A549 (cell line): ENCODE results near the gene ZNF521. TPM values are rescaled to one million over a fixed set of nuclear protein-coding genes. Genes with fewer than 3 reads are reported as not detected.

ENCODE experiments used
- ATAC-seq, 2 experiments: fragments of 200-7000 bp in 1 of 2; fragments of >200 bp in 1 of 2; cut with Nextera tagmentation in 1 of 2; cut with Tn5 transposase in 1 of 2; 3 replicates each; pipeline versions ENCODE4 v1.8.0 to v1.9.1; 2018 to 2020; ENCODE audit warnings: mild to moderate bottlenecking in 1 of 2, moderate library complexity in 1 of 2
- CTCF ChIA-PET: fragments of 300-600 bp; sonication (Branson Sonifier 250); formaldehyde crosslinking; extraction: SDS; loops from one replicate; lab custom pipeline; 2021; ENCODE audit warnings: antibody characterized with exemption, inconsistent platforms; lab: Yijun Ruan, JAX
- POLR2A ChIA-PET: fragments of 350-600 bp; formaldehyde crosslinking; extraction: SDS; loops from one replicate; lab custom pipeline; 2021; ENCODE audit warnings: antibody characterized with exemption, inconsistent platforms; lab: Yijun Ruan, JAX
- DNase-seq, 2 experiments: peaks; one replicate each; pipeline versions ENCODE4 v3.0.0 to v3.0.0-alpha.2; 2011 to 2016; ENCODE audit warnings: low read depth in 1 of 2, low spot score in 1 of 2
- FAIRE-seq: peaks from 2 replicates; lab custom pipeline; 2011; peaks lifted over from hg19 to GRCh38; lab: Jason Lieb, UNC
- H3K27ac ChIP-seq, 2 experiments: fragments of >200 bp; sonication (Bioruptor Twin); formaldehyde crosslinking; 3 replicates each; pipeline ENCODE4 v1.5.1; 2016 to 2017
- H3K4me1 ChIP-seq: fragments of >200 bp; sonication (Bioruptor Twin); formaldehyde crosslinking; 3 replicates; pipeline ENCODE4 v1.6.1; 2016
- H3K4me2 ChIP-seq: fragments of >200 bp; sonication (Bioruptor Twin); formaldehyde crosslinking; 3 replicates; pipeline ENCODE4 v1.6.1; 2016
- H3K4me3 ChIP-seq: fragments of >200 bp; sonication (Bioruptor Twin); formaldehyde crosslinking; 3 replicates; pipeline ENCODE4 v1.5.1; 2016
- H3K9me3 ChIP-seq: fragments of >200 bp; sonication (Bioruptor Twin); formaldehyde crosslinking; 3 replicates; pipeline ENCODE4 v1.6.1; 2016
- CBX8 ChIP-seq: fragments of 200-600 bp; sonication (generic); IDR thresholded peaks from 2 replicates; pipeline ENCODE4 v1.6.1; 2016
- CEBPB ChIP-seq, 2 experiments: fragments of >200 bp in 1 of 2; sonication (Bioruptor Twin) in 1 of 2; formaldehyde crosslinking in 1 of 2; IDR thresholded peaks; 2 replicates each; pipeline ENCODE4 v1.6.1; 2012 to 2016
- CHD4 ChIP-seq: fragments of 200-600 bp; sonication (generic); IDR thresholded peaks from 2 replicates; pipeline ENCODE4 v1.6.1; 2016; ENCODE audit warnings: antibody characterized with exemption, mild to moderate bottlenecking, borderline replicate concordance
- EHMT2 ChIP-seq: fragments of 200-600 bp; sonication (generic); IDR thresholded peaks from 2 replicates; pipeline ENCODE4 v1.6.1; 2016; ENCODE audit warnings: antibody characterized with exemption, low read depth, mild to moderate bottlenecking, moderate library complexity
- EP300 ChIP-seq, 2 experiments: fragments of >200 bp; sonication (Bioruptor Twin); formaldehyde crosslinking; IDR thresholded peaks; 2 replicates in 1 of 2; 3 replicates in 1 of 2; pipeline ENCODE4 v1.6.1; 2016 to 2017
- ESRRA ChIP-seq: fragments of 150-350 bp; IDR thresholded peaks from 2 replicates; pipeline ENCODE4 v1.6.1; 2014; ENCODE audit warnings: mild to moderate bottlenecking, low read length, borderline replicate concordance
- FOSL2 ChIP-seq, 2 experiments: fragments of 450-650 bp in 1 of 2; fragments of >200 bp in 1 of 2; sonication (Bioruptor Twin) in 1 of 2; formaldehyde crosslinking; IDR thresholded peaks; 2 replicates each; pipeline versions ENCODE4 v1.5.0 to v1.6.1; 2016 to 2020; ENCODE audit warnings: mild to moderate bottlenecking in 1 of 2, moderate library complexity in 1 of 2
- GATA3 ChIP-seq: IDR thresholded peaks from 2 replicates; pipeline ENCODE4 v1.6.1; 2012; ENCODE audit warnings: borderline replicate concordance
- HOXB5 ChIP-seq: fragments of 250-450 bp; sonication (Bioruptor Pico); IDR thresholded peaks from 2 replicates; pipeline ENCODE4 v1.5.0; 2020; ENCODE audit warnings: mild to moderate bottlenecking, moderate library complexity
- JUNB ChIP-seq: fragments of >200 bp; sonication (Bioruptor Twin); formaldehyde crosslinking; IDR thresholded peaks from 2 replicates; pipeline ENCODE4 v1.6.1; 2016
- KDM1A ChIP-seq: fragments of 200-600 bp; sonication (generic); IDR thresholded peaks from 2 replicates; pipeline ENCODE4 v1.6.1; 2016; ENCODE audit warnings: low read depth, mild to moderate bottlenecking
- PHF8 ChIP-seq: fragments of 200-600 bp; sonication (generic); IDR thresholded peaks from 2 replicates; pipeline ENCODE4 v1.6.1; 2016; ENCODE audit warnings: low read depth, mild to moderate bottlenecking, antibody characterized with exemption, moderate library complexity, borderline replicate concordance
- RARB ChIP-seq: fragments of 250-450 bp; sonication (Bioruptor Pico); IDR thresholded peaks from 2 replicates; pipeline ENCODE4 v1.8.0; 2021; ENCODE audit warnings: mild to moderate bottlenecking, moderate library complexity
- REST ChIP-seq: fragments of 200-600 bp; sonication (generic); IDR thresholded peaks from 2 replicates; pipeline ENCODE4 v1.6.1; 2016; ENCODE audit warnings: antibody characterized with exemption, mild to moderate bottlenecking, moderate library complexity
- SMC3 ChIP-seq: fragments of >200 bp; sonication (Bioruptor Twin); formaldehyde crosslinking; IDR thresholded peaks from 3 replicates; pipeline ENCODE4 v1.6.1; 2018; ENCODE audit warnings: inconsistent platforms
- SREBF2 ChIP-seq: fragments of 450-650 bp; IDR thresholded peaks from 2 replicates; pipeline ENCODE4 v1.6.1; 2014; ENCODE audit warnings: mild to moderate bottlenecking, moderate library complexity
- TFCP2L1 ChIP-seq: fragments of 250-450 bp; sonication (Bioruptor Pico); IDR thresholded peaks from 2 replicates; pipeline ENCODE4 v1.5.0; 2021; ENCODE audit warnings: mild to moderate bottlenecking
- ZSCAN20 ChIP-seq: fragments of 250-450 bp; sonication (Bioruptor Pico); IDR thresholded peaks from 2 replicates; pipeline ENCODE4 v1.8.0; 2022; ENCODE audit warnings: mild to moderate bottlenecking, moderate library complexity
- WGBS: methylation state at CpG from one replicate; pipeline ENCODE4 v1.1.6; 2017; ENCODE audit errors: missing lambda C conversion rate; 5-methylcytosine and 5-hydroxymethylcytosine counted together
- polyA plus RNA-seq, 4 experiments: library from polyadenylated mRNA; depleted of rRNA in 3 of 4; stranded (reverse); fragments of >200 nt; fragmentation: RNase III in 1 of 4; extraction: RNeasy Plus Mini Kit Qiagen cat#74134 plus additional on column Dnase treatment in 1 of 4; gene quantifications; 2 replicates in 3 of 4; 3 replicates in 1 of 4; pipeline ENCODE4 v1.2.3, GENCODE V29; 2011 to 2017
- TF ChIP-seq, protein P1 (sequence below): fragments of >200 bp; sonication (Bioruptor Twin); formaldehyde crosslinking; IDR thresholded peaks from 3 replicates; pipeline ENCODE4 v1.5.1; 2016
- TF ChIP-seq, protein P2 (sequence below): fragments of 450-650 bp; IDR thresholded peaks from 2 replicates; pipeline ENCODE4 v1.6.1; 2014; ENCODE audit warnings: antibody characterized with exemption
- TF ChIP-seq, protein P3 (sequence below): IDR thresholded peaks from 2 replicates; pipeline ENCODE4 v1.6.1; 2012; ENCODE audit warnings: low read depth, borderline replicate concordance

Gene ZNF521
- polyA plus RNA-seq, 2 of the 4 experiments (the other 2 are of a cell fraction), result not detected

DNA sequence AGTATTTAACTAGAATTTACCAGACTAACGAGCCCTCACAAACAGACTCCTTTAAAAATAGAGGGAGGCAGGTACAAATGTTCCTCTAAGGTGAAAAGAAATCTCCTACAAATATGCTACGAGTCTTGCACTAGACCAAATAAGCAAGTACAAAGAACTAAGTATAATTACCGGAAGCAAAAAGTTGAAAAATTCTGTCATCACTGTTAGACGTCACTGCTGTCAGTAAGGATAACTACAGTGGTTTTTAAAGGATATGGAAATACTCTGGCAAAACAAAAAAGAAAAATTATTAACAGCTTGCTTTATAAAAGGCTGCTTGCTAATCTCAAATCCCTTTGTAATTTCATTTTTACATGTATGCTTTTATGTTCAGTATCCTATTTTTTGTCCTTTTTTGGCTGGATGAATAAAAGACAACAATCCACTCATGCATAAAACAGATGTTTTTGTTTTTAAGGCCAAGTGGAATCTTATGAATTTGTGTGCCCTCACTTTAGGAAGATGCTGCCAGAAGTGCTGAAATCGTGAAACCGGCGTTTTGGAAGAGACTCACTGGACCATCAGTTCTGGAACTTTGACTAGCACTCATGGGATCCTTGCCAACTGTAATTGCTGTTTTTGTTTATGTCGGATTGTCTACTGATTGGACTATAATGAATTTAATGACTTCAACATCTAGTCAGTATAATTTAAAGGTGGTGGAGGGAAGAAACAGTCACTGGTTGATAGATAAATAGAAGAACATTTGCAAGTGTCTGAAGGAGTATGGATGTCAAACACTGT, 6.7 kb downstream of the ZNF521 start:
- no peak overlapping the region for H3K4me2 ChIP-seq
- no peak overlapping the region for H3K4me3 ChIP-seq
- ChIA-PET CTCF (no interaction called here), POLR2A (no interaction called here)
- H3K9me3 ChIP-seq, result no peaks in the 10 kb centered on the region
- DNase-seq, result no peak
- WGBS, result 16% methylated on average over 8 of the region's 8 CpGs
- TF ChIP-seq CBX8 (no peak), SREBF2 (no peak), EHMT2 (no peak), FOSL2 (IDR thresholded peaks at IDR 0.05) (no peak), FOSL2 (CRISPR knock-in tag; IDR thresholded peaks at IDR 0.05) (no peak), KDM1A (no peak), SMC3 (no peak), REST (no peak), HOXB5 (no peak), CHD4 (no peak), JUNB (no peak), TFCP2L1 (CRISPR knock-in tag) (no peak), CEBPB (IDR thresholded peaks at IDR 0.05) (no peak), ZSCAN20 (CRISPR knock-in tag) (no peak), PHF8 (no peak), RARB (no peak), GATA3 (no peak)
- TF ChIP-seq, protein P1, sequence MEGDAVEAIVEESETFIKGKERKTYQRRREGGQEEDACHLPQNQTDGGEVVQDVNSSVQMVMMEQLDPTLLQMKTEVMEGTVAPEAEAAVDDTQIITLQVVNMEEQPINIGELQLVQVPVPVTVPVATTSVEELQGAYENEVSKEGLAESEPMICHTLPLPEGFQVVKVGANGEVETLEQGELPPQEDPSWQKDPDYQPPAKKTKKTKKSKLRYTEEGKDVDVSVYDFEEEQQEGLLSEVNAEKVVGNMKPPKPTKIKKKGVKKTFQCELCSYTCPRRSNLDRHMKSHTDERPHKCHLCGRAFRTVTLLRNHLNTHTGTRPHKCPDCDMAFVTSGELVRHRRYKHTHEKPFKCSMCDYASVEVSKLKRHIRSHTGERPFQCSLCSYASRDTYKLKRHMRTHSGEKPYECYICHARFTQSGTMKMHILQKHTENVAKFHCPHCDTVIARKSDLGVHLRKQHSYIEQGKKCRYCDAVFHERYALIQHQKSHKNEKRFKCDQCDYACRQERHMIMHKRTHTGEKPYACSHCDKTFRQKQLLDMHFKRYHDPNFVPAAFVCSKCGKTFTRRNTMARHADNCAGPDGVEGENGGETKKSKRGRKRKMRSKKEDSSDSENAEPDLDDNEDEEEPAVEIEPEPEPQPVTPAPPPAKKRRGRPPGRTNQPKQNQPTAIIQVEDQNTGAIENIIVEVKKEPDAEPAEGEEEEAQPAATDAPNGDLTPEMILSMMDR, result no peak
- TF ChIP-seq, protein P2, sequence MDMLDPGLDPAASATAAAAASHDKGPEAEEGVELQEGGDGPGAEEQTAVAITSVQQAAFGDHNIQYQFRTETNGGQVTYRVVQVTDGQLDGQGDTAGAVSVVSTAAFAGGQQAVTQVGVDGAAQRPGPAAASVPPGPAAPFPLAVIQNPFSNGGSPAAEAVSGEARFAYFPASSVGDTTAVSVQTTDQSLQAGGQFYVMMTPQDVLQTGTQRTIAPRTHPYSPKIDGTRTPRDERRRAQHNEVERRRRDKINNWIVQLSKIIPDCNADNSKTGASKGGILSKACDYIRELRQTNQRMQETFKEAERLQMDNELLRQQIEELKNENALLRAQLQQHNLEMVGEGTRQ, result no peak
- TF ChIP-seq, protein P3, sequence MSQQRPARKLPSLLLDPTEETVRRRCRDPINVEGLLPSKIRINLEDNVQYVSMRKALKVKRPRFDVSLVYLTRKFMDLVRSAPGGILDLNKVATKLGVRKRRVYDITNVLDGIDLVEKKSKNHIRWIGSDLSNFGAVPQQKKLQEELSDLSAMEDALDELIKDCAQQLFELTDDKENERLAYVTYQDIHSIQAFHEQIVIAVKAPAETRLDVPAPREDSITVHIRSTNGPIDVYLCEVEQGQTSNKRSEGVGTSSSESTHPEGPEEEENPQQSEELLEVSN, result no peak
- ATAC-seq, result no peak
- H3K4me1 ChIP-seq, result peaks cover 7% of the 10 kb centered on the region; the same call in 1 of the 3 replicates
- H3K27ac ChIP-seq, result no peak overlapping the region
- no peak for FAIRE-seq

DNA sequence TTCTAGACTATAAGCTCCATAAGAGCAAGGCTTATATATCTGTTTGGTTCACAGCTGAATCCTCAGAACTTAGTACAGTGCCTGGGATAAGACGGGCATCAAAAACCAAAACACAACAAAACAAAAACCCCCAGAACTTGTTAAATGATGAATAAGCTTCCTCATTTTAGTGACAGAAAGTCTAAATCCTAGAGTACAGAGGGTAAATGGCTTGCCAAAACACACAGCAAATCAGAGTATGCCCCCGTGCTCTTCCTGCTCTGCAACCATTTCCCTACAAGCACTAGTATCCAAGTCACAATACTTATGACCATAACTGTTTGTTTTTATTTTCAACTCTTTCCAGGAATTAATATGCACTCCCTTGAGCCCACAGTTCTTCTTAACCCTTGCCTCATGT, 10.1 kb downstream of the ZNF521 start:
- Histone ChIP-seq H3K4me3 (no peak overlapping the region), H3K27ac (no peak overlapping the region), H3K4me2 (no peak overlapping the region), H3K4me1 (no peaks in the 10 kb centered on the region), H3K9me3 (no peaks in the 10 kb centered on the region)
- ATAC-seq (no peak), FAIRE-seq (no peak), DNase-seq (no peak)
- CTCF ChIA-PET, result no interaction called here
- no peak for TF ChIP-seq ESRRA
- TF ChIP-seq EP300 (IDR thresholded peaks at IDR 0.05), result no peak
- TF ChIP-seq, protein P1, result no peak
- WGBS, result 25% methylated on average over 2 of the region's 2 CpGs
- POLR2A ChIA-PET, result no interaction called here
